Neuronal stem cell (in vitro differentiated cells): ENCODE measurements around the gene DPPA5.

ENCODE experiments used
- DNase-seq: peaks from one replicate; pipeline ENCODE4 v3.0.0-alpha.2; 2013; ENCODE audit warnings: low spot score
- H2AFZ ChIP-seq: one replicate; pipeline ENCODE4 v1.6.1; 2013; ENCODE audit warnings: mild to moderate bottlenecking, low read length, inconsistent platforms
- H2AK5ac ChIP-seq: 2 replicates; pipeline ENCODE4 v1.6.1; 2013; ENCODE audit warnings: low read depth, mild to moderate bottlenecking, inconsistent platforms, low read length, moderate library complexity, mixed read lengths
- H2BK120ac ChIP-seq: 2 replicates; pipeline ENCODE4 v1.6.1; 2013; ENCODE audit warnings: low read depth, mild to moderate bottlenecking, inconsistent platforms, low read length, moderate library complexity, mixed read lengths
- H2BK12ac ChIP-seq: one replicate; pipeline ENCODE4 v1.6.1; 2013; ENCODE audit warnings: low read length, inconsistent platforms
- H2BK15ac ChIP-seq: 2 replicates; pipeline ENCODE4 v1.6.1; 2013; ENCODE audit warnings: mild to moderate bottlenecking, low read length, inconsistent platforms, mixed read lengths
- H2BK5ac ChIP-seq: one replicate; pipeline ENCODE4 v1.6.1; 2013; ENCODE audit warnings: inconsistent platforms, mild to moderate bottlenecking, low read length, moderate library complexity
- H3K14ac ChIP-seq: one replicate; pipeline ENCODE4 v1.6.1; 2013; ENCODE audit warnings: low read length, inconsistent platforms
- H3K18ac ChIP-seq: 2 replicates; pipeline ENCODE4 v1.6.1; 2013; ENCODE audit warnings: low read length, inconsistent platforms
- H3K23ac ChIP-seq: 2 replicates; pipeline ENCODE4 v1.6.1; 2013; ENCODE audit warnings: low read depth, mild to moderate bottlenecking, mixed read lengths, low read length, inconsistent platforms; ENCODE audit not compliant: poor library complexity
- H3K27ac ChIP-seq: replicated peaks from 3 replicates; pipeline ENCODE4 v1.5.1; 2013; ENCODE audit warnings: low read length, inconsistent platforms
- H3K27me3 ChIP-seq, 3 experiments: 2 replicates each; pipeline ENCODE4 v1.6.1; 2013; ENCODE audit warnings: low read length in 3 of 3, mild to moderate bottlenecking in 2 of 3, inconsistent platforms in 1 of 3, low read depth in 1 of 3, mixed read lengths in 1 of 3, moderate library complexity in 1 of 3; ENCODE audit not compliant: control insufficient read depth in 3 of 3, insufficient read depth in 3 of 3
- H3K36me3 ChIP-seq, 2 donors: replicated peaks in 1 of 2; 2 replicates each; pipeline ENCODE4 v1.6.1; 2013; ENCODE audit warnings: low read length in 2 of 2; ENCODE audit not compliant: control insufficient read depth in 2 of 2, insufficient read depth in 2 of 2
- H3K4ac ChIP-seq: 2 replicates; pipeline ENCODE4 v1.6.1; 2013; ENCODE audit warnings: inconsistent platforms, mild to moderate bottlenecking, low read length, moderate library complexity
- H3K4me1 ChIP-seq, 2 donors: 1 replicate in 1 of 2; 2 replicates in 1 of 2; pipeline ENCODE4 v1.6.1; 2013; ENCODE audit warnings: low read length in 2 of 2, low read depth in 1 of 2; ENCODE audit not compliant: control insufficient read depth in 2 of 2, insufficient read depth in 1 of 2
- H3K4me2 ChIP-seq: one replicate; pipeline ENCODE4 v1.6.1; 2013; ENCODE audit warnings: mild to moderate bottlenecking, low read length, inconsistent platforms; ENCODE audit not compliant: insufficient read depth, poor library complexity, severe bottlenecking
- H3K4me3 ChIP-seq, 2 donors: 2 replicates each; pipeline ENCODE4 v1.5.1; 2013; ENCODE audit warnings: low read length in 2 of 2, mild to moderate bottlenecking in 2 of 2, inconsistent platforms in 1 of 2, moderate library complexity in 1 of 2
- H3K79me1 ChIP-seq: one replicate; pipeline ENCODE4 v1.6.1; 2013; ENCODE audit warnings: low read depth, mild to moderate bottlenecking, inconsistent platforms, low read length, moderate library complexity
- H3K9ac ChIP-seq: one replicate; pipeline ENCODE4 v1.6.1; 2013; ENCODE audit warnings: mild to moderate bottlenecking, low read depth, low read length, inconsistent platforms; ENCODE audit not compliant: poor library complexity
- H3K9me3 ChIP-seq, 2 donors: replicated peaks in 1 of 2; 2 replicates each; pipeline versions ENCODE3 to v1.6.1; 2013; ENCODE audit warnings: low read length in 2 of 2, mild to moderate bottlenecking in 2 of 2, inconsistent platforms in 1 of 2, low read depth in 1 of 2, mixed read lengths in 1 of 2, moderate library complexity in 1 of 2; ENCODE audit not compliant: control insufficient read depth in 2 of 2, insufficient read depth in 1 of 2
- H4K8ac ChIP-seq: one replicate; pipeline ENCODE4 v1.6.1; 2013; ENCODE audit warnings: low read depth, mild to moderate bottlenecking, inconsistent platforms, low read length, moderate library complexity
- H4K91ac ChIP-seq: one replicate; pipeline ENCODE4 v1.6.1; 2013; ENCODE audit warnings: low read length, low read depth, mild to moderate bottlenecking, inconsistent platforms; ENCODE audit not compliant: poor library complexity
- WGBS, 2 donors: extraction: QIAGEN DNeasy Blood & Tissue Kit; methylation state at CpG; one replicate each; pipeline ENCODE4 v1.1.7; 2013; ENCODE audit warnings: missing lambda C conversion rate in 2 of 2, mixed read lengths in 1 of 2; ENCODE audit not compliant: insufficient read length in 2 of 2, insufficient replicate concordance in 1 of 2; ENCODE audit errors: extremely low coverage in 2 of 2; 5-methylcytosine and 5-hydroxymethylcytosine counted together

Gene DPPA5

DNA sequence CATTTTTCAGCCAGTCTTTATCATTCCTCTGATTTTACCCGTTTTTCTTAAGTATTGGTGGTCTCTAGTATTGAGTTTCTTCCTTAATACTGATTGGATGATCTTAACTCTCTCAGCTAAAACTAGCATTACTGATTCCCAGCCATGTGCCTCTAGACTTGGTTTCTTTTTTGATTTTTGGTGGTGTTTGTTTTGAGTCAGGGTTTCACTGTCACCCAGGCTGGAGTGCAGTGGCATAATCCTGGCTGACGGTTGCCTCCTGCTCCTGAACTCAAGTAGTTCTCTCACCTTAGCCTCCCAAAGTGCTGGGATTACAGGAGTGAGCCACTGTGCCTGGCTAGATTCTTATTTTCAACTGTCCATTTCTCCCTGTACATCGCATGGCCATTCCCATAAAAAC, 24.9 kb downstream of the DPPA5 start:
- Histone ChIP-seq H2AFZ (no peak overlapping the region), H3K4me2 (no peak overlapping the region), H3K36me3 (no peaks in the 10 kb centered on the region), H2BK12ac (no peak overlapping the region), H3K79me1 (no peaks in the 10 kb centered on the region), H2BK5ac (no peak overlapping the region), H2BK15ac (no peak overlapping the region), H3K4me1 (no peaks in the 10 kb centered on the region), H3K9me3 (no peaks in the 10 kb centered on the region), H3K18ac (no peak overlapping the region), H4K8ac (no peak overlapping the region), H3K9ac (no peak overlapping the region), H3K14ac (no peak overlapping the region), H2AK5ac (no peak overlapping the region), H2BK120ac (no peak overlapping the region), H3K4me3 (no peak overlapping the region), H3K27ac (no peak overlapping the region), H3K27me3 (peaks cover 0 to 4% (median 0%) of the 10 kb centered on the region in 3 experiments), H3K23ac (no peak overlapping the region), H4K91ac (no peak overlapping the region), H3K4ac (no peak overlapping the region)
- WGBS, 2 donors = no CpG with 5 or more reads among the region's 3 CpGs
- no peak for DNase-seq

DNA sequence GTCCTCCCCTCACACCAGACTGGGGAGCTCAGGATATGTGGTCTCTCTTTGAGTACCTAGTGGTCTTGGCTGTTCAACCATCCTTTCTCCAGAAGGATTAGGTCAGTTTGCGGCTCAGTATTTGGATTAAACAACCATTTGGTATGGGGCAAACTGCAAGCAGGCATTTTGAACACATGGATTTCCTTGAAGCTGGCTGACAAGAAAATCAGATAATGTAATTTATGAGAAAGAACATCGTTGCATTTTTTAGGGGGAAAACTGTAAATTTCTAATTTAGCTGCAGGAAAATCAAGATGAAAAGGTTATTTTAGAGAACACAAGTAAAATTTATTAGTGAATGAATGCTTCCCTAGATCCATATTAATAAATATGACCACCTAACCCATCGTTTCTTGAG, 25.3 kb downstream of the DPPA5 start:
- Histone ChIP-seq H3K14ac (no peak overlapping the region), H2BK12ac (no peak overlapping the region), H2BK120ac (no peak overlapping the region), H3K9ac (no peak overlapping the region), H3K27ac (no peak overlapping the region), H3K4me2 (no peak overlapping the region), H2AK5ac (no peak overlapping the region), H3K4ac (no peak overlapping the region), H3K9me3 (no peaks in the 10 kb centered on the region), H3K27me3 (peaks cover 0 to 4% (median 0%) of the 10 kb centered on the region in 3 experiments), H3K79me1 (no peaks in the 10 kb centered on the region), H2BK5ac (no peak overlapping the region), H3K4me1 (no peaks in the 10 kb centered on the region), H4K91ac (no peak overlapping the region), H4K8ac (no peak overlapping the region), H3K23ac (no peak overlapping the region), H3K18ac (no peak overlapping the region), H3K36me3 (no peaks in the 10 kb centered on the region), H3K4me3 (no peak overlapping the region), H2AFZ (no peak overlapping the region), H2BK15ac (no peak overlapping the region)
- DNase-seq = no peak
- WGBS, 2 donors = no CpG with 5 or more reads among the region's 3 CpGs

DNA sequence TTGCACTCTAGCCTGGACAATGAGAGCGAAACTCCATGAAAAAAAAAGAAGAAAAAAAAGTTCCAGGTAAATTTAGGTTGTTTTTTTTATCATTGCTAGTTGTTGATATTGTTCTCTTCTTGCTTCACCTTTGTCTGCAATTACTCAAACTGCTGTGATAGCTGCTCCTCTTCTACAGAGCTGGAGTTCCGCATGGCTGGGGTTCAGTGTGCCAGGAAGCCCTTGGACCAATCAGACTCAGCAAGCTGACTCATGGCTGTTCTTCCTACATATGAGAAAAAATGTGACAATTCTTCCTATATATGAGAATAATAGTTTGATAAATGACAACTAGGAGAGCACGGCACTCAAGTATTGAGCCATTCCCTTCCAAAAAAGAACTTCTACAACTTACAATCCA, 28.4 kb downstream of the DPPA5 start:
- Histone ChIP-seq H2AK5ac (no peak overlapping the region), H3K4me3 (no peak overlapping the region), H3K36me3 (no peaks in the 10 kb centered on the region), H4K91ac (no peak overlapping the region), H3K27ac (no peak overlapping the region), H2BK120ac (no peak overlapping the region), H3K9me3 (no peaks in the 10 kb centered on the region), H3K4me2 (no peak overlapping the region), H3K9ac (no peak overlapping the region), H2BK5ac (no peak overlapping the region), H3K23ac (no peak overlapping the region), H3K4ac (no peak overlapping the region), H4K8ac (no peak overlapping the region), H2BK15ac (no peak overlapping the region), H3K14ac (no peak overlapping the region), H3K27me3 (no peaks in the 10 kb centered on the region), H3K79me1 (no peaks in the 10 kb centered on the region), H3K4me1 (no peaks in the 10 kb centered on the region), H2AFZ (no peak overlapping the region), H3K18ac (no peak overlapping the region), H2BK12ac (no peak overlapping the region)
- no peak for DNase-seq
- WGBS, 2 donors = no CpG with 5 or more reads among the region's 3 CpGs

DNA sequence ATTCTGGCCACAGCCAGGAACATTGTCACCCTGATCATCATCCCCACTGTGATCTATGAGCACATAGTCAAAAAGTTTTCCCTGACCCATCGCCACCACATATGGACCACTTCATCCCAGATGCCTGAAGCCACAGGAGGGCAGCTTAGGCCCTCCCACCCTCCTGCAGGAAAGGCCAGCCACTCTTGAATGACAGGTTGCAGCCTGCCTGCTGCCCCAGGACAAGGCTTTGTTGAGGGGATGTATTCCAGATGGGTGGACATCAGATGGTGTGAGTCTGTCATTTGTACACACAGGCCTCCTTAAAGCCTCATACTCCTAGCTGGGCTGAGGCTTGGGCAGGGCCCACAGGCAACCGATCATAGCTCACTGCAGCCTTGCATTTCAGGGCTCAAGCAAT, 30.8 kb downstream of the DPPA5 start:
- no CpG with 5 or more reads among the region's 2 CpGs for WGBS, 2 donors
- H3K27ac ChIP-seq = no peak overlapping the region
- H4K8ac ChIP-seq = no peak overlapping the region
- H2BK120ac ChIP-seq = no peak overlapping the region
- no peak overlapping the region for H2AFZ ChIP-seq
- no peaks in the 10 kb centered on the region for H3K9me3 ChIP-seq
- DNase-seq = no peak
- no peaks in the 10 kb centered on the region for H3K27me3 ChIP-seq
- no peak overlapping the region for H3K23ac ChIP-seq
- H2AK5ac ChIP-seq = no peak overlapping the region
- no peak overlapping the region for H3K9ac ChIP-seq
- no peak overlapping the region for H4K91ac ChIP-seq
- H3K18ac ChIP-seq = no peak overlapping the region
- H2BK12ac ChIP-seq = no peak overlapping the region
- no peaks in the 10 kb centered on the region for H3K4me1 ChIP-seq
- H3K14ac ChIP-seq = no peak overlapping the region
- H3K4me3 ChIP-seq = no peak overlapping the region
- no peaks in the 10 kb centered on the region for H3K79me1 ChIP-seq
- no peak overlapping the region for H2BK5ac ChIP-seq
- no peaks in the 10 kb centered on the region for H3K36me3 ChIP-seq
- H3K4me2 ChIP-seq = no peak overlapping the region
- H3K4ac ChIP-seq = no peak overlapping the region
- H2BK15ac ChIP-seq = no peak overlapping the region
